WTC11 (cell line): ENCODE measurements around the gene ZNF780A. TPM values are rescaled to one million over a fixed set of nuclear protein-coding genes. Genes with fewer than 3 reads are reported as not detected.

ENCODE experiments used
- ATAC-seq: fragments of 200-7000 bp; cut with Tn5 transposase; 2 replicates; pipeline ENCODE4 v1.10.0; 2021; ENCODE audit warnings: mild to moderate bottlenecking, moderate library complexity
- CTCF ChIA-PET: fragments of 300-600 bp; sonication (Branson Sonifier 250); formaldehyde crosslinking; loops from one replicate; lab custom pipeline; 2021; ENCODE audit warnings: antibody characterized with exemption; lab: Charles Lee
- POLR2A ChIA-PET: fragments of 350-600 bp; sonication (Branson Sonifier 250); formaldehyde crosslinking; loops from one replicate; lab custom pipeline; 2021; ENCODE audit warnings: antibody characterized with exemption; lab: Charles Lee
- DNase-seq: peaks from one replicate; pipeline ENCODE4 v3.0.0; 2021; ENCODE audit warnings: low spot score
- H3K27ac Mint-ChIP-seq: 2 replicates; pipeline ENCODE4 v1.8.0; 2021; ENCODE audit warnings: mixed read lengths
- H3K27me3 Mint-ChIP-seq: 2 replicates; pipeline ENCODE4 v1.8.0; 2021; ENCODE audit warnings: low read depth, mild to moderate bottlenecking, moderate library complexity, mixed read lengths
- H3K36me3 Mint-ChIP-seq: 2 replicates; pipeline ENCODE4 v1.8.0; 2021; ENCODE audit warnings: mixed read lengths
- H3K4me1 Mint-ChIP-seq: 2 replicates; pipeline ENCODE4 v1.8.0; 2022; ENCODE audit warnings: mixed read lengths
- H3K4me3 Mint-ChIP-seq: 2 replicates; pipeline ENCODE4 v1.8.0; 2021; ENCODE audit warnings: mild to moderate bottlenecking, moderate library complexity, mixed read lengths
- H3K9me3 Mint-ChIP-seq: 2 replicates; pipeline ENCODE4 v1.8.0; 2021; ENCODE audit warnings: mixed read lengths
- ELF4 ChIP-seq: sonication (generic); formaldehyde crosslinking; IDR thresholded peaks from 2 replicates; pipeline ENCODE4 v1.8.1; 2022; ENCODE audit warnings: low read depth, mild to moderate bottlenecking, moderate library complexity, missing genetic modification reagents
- FOXK1 ChIP-seq: sonication (generic); formaldehyde crosslinking; IDR thresholded peaks from 2 replicates; pipeline ENCODE4 v1.8.0; 2022; ENCODE audit warnings: mild to moderate bottlenecking, moderate library complexity, missing genetic modification reagents
- GABPB1 ChIP-seq: sonication (generic); formaldehyde crosslinking; IDR thresholded peaks from 2 replicates; pipeline ENCODE4 v1.8.1; 2023; ENCODE audit warnings: mild to moderate bottlenecking, missing genetic modification reagents
- HMGA2 ChIP-seq: fragments of 250-450 bp; sonication (Bioruptor Pico); IDR thresholded peaks from 2 replicates; pipeline ENCODE4 v1.4.0; 2021; ENCODE audit warnings: mild to moderate bottlenecking, moderate library complexity
- NFE2L1 ChIP-seq: sonication (generic); formaldehyde crosslinking; IDR thresholded peaks from 2 replicates; pipeline ENCODE4 v1.8.1; 2023; ENCODE audit warnings: missing genetic modification reagents
- NFYB ChIP-seq: sonication (generic); formaldehyde crosslinking; conservative IDR thresholded peaks from 2 replicates; pipeline ENCODE4 v1.8.0; 2022; ENCODE audit warnings: low read depth, missing genetic modification reagents
- NR1H2 ChIP-seq: sonication (generic); formaldehyde crosslinking; IDR thresholded peaks from 2 replicates; pipeline ENCODE4 v1.9.0; 2021; ENCODE audit warnings: mild to moderate bottlenecking, moderate library complexity, missing genetic modification reagents
- TEAD1 ChIP-seq: sonication (generic); formaldehyde crosslinking; IDR thresholded peaks from 2 replicates; pipeline ENCODE4 v1.8.0; 2022; ENCODE audit warnings: mild to moderate bottlenecking, missing genetic modification reagents
- ZNF121 ChIP-seq: sonication (generic); formaldehyde crosslinking; IDR thresholded peaks from 2 replicates; pipeline ENCODE4 v1.8.0; 2023; ENCODE audit warnings: missing genetic modification reagents
- ZNF232 ChIP-seq: sonication (generic); formaldehyde crosslinking; IDR thresholded peaks from 2 replicates; pipeline ENCODE4 v1.8.0; 2022; ENCODE audit warnings: mild to moderate bottlenecking, missing genetic modification reagents
- ZNF281 ChIP-seq: sonication (generic); formaldehyde crosslinking; IDR thresholded peaks from 2 replicates; pipeline ENCODE4 v1.8.0; 2023; ENCODE audit warnings: mild to moderate bottlenecking, missing genetic modification reagents
- ZNF317 ChIP-seq: sonication (generic); formaldehyde crosslinking; IDR thresholded peaks from 2 replicates; pipeline ENCODE4 v1.8.1; 2023; ENCODE audit warnings: low read depth, mild to moderate bottlenecking, moderate library complexity, missing genetic modification reagents, borderline replicate concordance
- ZNF423 ChIP-seq: fragments of 250-450 bp; sonication (Bioruptor Pico); IDR thresholded peaks from 2 replicates; pipeline ENCODE4 v2.1.2; 2022; ENCODE audit warnings: mild to moderate bottlenecking, moderate library complexity
- total RNA-seq: library from RNA; stranded (reverse); gene quantifications from 3 replicates; pipeline ENCODE4 v1.2.3, GENCODE V29; 2021
- TF ChIP-seq, protein P1 (sequence below): sonication (generic); formaldehyde crosslinking; IDR thresholded peaks from 2 replicates; pipeline ENCODE4 v1.8.1; 2023; ENCODE audit warnings: mild to moderate bottlenecking, missing genetic modification reagents, moderate library complexity
- TF ChIP-seq, protein P2 (sequence below): sonication (generic); formaldehyde crosslinking; conservative IDR thresholded peaks from 2 replicates; pipeline ENCODE4 v1.8.1; 2023; ENCODE audit warnings: mild to moderate bottlenecking, low read depth, missing genetic modification reagents, moderate library complexity
- TF ChIP-seq, protein P3 (sequence below): sonication (generic); formaldehyde crosslinking; IDR thresholded peaks from 2 replicates; pipeline ENCODE4 v1.8.1; 2023; ENCODE audit warnings: mild to moderate bottlenecking, missing genetic modification reagents, moderate library complexity
- TF ChIP-seq, protein P4 (sequence below): sonication (generic); formaldehyde crosslinking; IDR thresholded peaks from 2 replicates; pipeline ENCODE4 v1.8.1; 2022; ENCODE audit warnings: low read depth, mild to moderate bottlenecking, moderate library complexity, missing genetic modification reagents, borderline replicate concordance

Gene ZNF780A
- total RNA-seq, 1 experiment from 2014 or later, result 14.5 TPM

GRCh38 chr19:40103600-40103999 is 12.9 kb upstream of the ZNF780A start:
- ChIA-PET POLR2A (no interaction called here), CTCF (no interaction called here)
- Mint-ChIP-seq H3K9me3 (peaks cover 10% of the 10 kb centered on the region; the same call in 1 of the 2 replicates), H3K27ac (no peak overlapping the region), H3K4me1 (no peaks in the 10 kb centered on the region), H3K36me3 (no peaks in the 10 kb centered on the region; the same call in 1 of the 2 replicates), H3K27me3 (peaks cover 12% of the 10 kb centered on the region; the same call in 1 of the 2 replicates), H3K4me3 (no peak overlapping the region)
- DNase-seq (no peak), ATAC-seq (no peak)
- TF ChIP-seq NR1H2 (CRISPR knock-in tag) (no peak), GABPB1 (CRISPR knock-in tag) (no peak), FOXK1 (CRISPR knock-in tag) (no peak), TEAD1 (CRISPR knock-in tag) (no peak), ZNF232 (no peak), ELF4 (CRISPR knock-in tag) (no peak), ZNF281 (CRISPR knock-in tag) (no peak), ZNF423 (CRISPR knock-in tag) (no peak), ZNF317 (CRISPR knock-in tag) (no peak), NFYB (CRISPR knock-in tag) (no peak), HMGA2 (CRISPR knock-in tag) (no peak)
- TF ChIP-seq, protein P1, sequence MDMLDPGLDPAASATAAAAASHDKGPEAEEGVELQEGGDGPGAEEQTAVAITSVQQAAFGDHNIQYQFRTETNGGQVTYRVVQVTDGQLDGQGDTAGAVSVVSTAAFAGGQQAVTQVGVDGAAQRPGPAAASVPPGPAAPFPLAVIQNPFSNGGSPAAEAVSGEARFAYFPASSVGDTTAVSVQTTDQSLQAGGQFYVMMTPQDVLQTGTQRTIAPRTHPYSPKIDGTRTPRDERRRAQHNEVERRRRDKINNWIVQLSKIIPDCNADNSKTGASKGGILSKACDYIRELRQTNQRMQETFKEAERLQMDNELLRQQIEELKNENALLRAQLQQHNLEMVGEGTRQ (CRISPR knock-in tag), result no peak
- TF ChIP-seq, protein P2, sequence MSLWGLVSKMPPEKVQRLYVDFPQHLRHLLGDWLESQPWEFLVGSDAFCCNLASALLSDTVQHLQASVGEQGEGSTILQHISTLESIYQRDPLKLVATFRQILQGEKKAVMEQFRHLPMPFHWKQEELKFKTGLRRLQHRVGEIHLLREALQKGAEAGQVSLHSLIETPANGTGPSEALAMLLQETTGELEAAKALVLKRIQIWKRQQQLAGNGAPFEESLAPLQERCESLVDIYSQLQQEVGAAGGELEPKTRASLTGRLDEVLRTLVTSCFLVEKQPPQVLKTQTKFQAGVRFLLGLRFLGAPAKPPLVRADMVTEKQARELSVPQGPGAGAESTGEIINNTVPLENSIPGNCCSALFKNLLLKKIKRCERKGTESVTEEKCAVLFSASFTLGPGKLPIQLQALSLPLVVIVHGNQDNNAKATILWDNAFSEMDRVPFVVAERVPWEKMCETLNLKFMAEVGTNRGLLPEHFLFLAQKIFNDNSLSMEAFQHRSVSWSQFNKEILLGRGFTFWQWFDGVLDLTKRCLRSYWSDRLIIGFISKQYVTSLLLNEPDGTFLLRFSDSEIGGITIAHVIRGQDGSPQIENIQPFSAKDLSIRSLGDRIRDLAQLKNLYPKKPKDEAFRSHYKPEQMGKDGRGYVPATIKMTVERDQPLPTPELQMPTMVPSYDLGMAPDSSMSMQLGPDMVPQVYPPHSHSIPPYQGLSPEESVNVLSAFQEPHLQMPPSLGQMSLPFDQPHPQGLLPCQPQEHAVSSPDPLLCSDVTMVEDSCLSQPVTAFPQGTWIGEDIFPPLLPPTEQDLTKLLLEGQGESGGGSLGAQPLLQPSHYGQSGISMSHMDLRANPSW (CRISPR knock-in tag), result no peak

DNA sequence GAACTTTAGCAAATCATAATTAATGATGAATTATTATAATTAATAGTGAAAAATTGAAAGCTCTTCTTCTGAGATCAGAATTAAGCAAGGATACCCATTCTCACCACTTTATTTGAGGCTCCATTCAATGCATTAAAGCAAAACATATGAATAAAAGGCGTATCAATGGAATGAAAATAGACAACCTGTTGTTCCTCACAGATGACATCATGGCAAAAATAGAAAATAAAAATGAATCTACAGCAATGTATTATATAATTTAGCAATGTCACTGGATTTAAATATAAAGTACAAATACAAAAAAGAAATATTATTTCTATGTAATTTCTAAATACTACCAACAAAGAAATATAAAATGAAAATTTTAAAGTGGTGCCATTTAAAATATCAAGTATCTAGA is 11.1 kb upstream of the ZNF780A start:
- peaks cover 3% of the 10 kb centered on the region; the same call in 1 of the 2 replicates for H3K4me1 Mint-ChIP-seq
- ChIA-PET POLR2A (no interaction called here), CTCF (no interaction called here)
- peaks cover 14% of the 10 kb centered on the region for H3K9me3 Mint-ChIP-seq
- no peak overlapping the region for H3K4me3 Mint-ChIP-seq
- H3K27me3 Mint-ChIP-seq, result peaks cover 16% of the 10 kb centered on the region
- no peak for TF ChIP-seq ZNF121 (CRISPR knock-in tag)
- TF ChIP-seq, protein P3, sequence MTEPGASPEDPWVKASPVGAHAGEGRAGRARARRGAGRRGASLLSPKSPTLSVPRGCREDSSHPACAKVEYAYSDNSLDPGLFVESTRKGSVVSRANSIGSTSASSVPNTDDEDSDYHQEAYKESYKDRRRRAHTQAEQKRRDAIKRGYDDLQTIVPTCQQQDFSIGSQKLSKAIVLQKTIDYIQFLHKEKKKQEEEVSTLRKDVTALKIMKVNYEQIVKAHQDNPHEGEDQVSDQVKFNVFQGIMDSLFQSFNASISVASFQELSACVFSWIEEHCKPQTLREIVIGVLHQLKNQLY (CRISPR knock-in tag), result no peak
- TF ChIP-seq NFE2L1 (CRISPR knock-in tag), result no peak
- TF ChIP-seq, protein P4, sequence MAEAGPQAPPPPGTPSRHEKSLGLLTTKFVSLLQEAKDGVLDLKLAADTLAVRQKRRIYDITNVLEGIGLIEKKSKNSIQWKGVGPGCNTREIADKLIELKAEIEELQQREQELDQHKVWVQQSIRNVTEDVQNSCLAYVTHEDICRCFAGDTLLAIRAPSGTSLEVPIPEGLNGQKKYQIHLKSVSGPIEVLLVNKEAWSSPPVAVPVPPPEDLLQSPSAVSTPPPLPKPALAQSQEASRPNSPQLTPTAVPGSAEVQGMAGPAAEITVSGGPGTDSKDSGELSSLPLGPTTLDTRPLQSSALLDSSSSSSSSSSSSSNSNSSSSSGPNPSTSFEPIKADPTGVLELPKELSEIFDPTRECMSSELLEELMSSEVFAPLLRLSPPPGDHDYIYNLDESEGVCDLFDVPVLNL (CRISPR knock-in tag), result no peak
- ATAC-seq (no peak), DNase-seq (no peak)
- H3K36me3 Mint-ChIP-seq, result no peaks in the 10 kb centered on the region; the same call in 1 of the 2 replicates
- no peak overlapping the region for H3K27ac Mint-ChIP-seq
